ENCODE data around the gene SLC4A11. TPM values are rescaled to one million over a fixed set of nuclear protein-coding genes. Genes with fewer than 3 reads are reported as not detected.

SLC4A11 gene
- total RNA-seq, 2 experiments from 2014 or later: 0.08 to 0.60 TPM

GRCh38 chr20:3275064-3275935, 36.3 kb upstream of the SLC4A11 start:
- H3K27ac Mint-ChIP-seq: no peak overlapping the region
- ChIA-PET CTCF (no interaction called here), POLR2A (interaction anchor here (0.6 kb wide), 1 partner anchor 595 kb away, joined by 3 read pairs; no protein-coding TSS in a partner anchor)
- no peaks in the 10 kb centered on the region for H3K9me3 Mint-ChIP-seq
- no peak for ATAC-seq (ENCODE audit: poor library complexity)
- no peaks in the 10 kb centered on the region for H3K4me1 Mint-ChIP-seq (ENCODE audit: low read depth)
- no peaks in the 10 kb centered on the region for H3K27me3 ChIP-seq (ENCODE audit: control insufficient read depth in 1 of 2, insufficient read depth in 2 of 2, low read length in 2 of 2)
- no peaks in the 10 kb centered on the region for H3K27me3 Mint-ChIP-seq
- no peaks in the 10 kb centered on the region for H3K4me1 ChIP-seq (ENCODE audit: insufficient read depth, low read length)
- H3K4me3 ChIP-seq (ENCODE audit: low read length): no peak overlapping the region
- no peak overlapping the region for H3K4me3 Mint-ChIP-seq
- H3K36me3 Mint-ChIP-seq (ENCODE audit: low read depth): peaks cover 37% of the 10 kb centered on the region
- H3K27ac ChIP-seq (ENCODE audit: low read depth in 1 of 2, low read length in 2 of 2): no peak overlapping the region
- no peaks in the 10 kb centered on the region for H3K9me3 ChIP-seq (ENCODE audit: control insufficient read depth in 1 of 2, insufficient read depth in 1 of 2, low read length in 2 of 2)
- intact Hi-C loops (cut with DNase I, micrococcal nuclease): no loop called here
- peaks cover 11% of the 10 kb centered on the region for H3K36me3 ChIP-seq (ENCODE audit: insufficient read depth, low read length)
- no peak for DNase-seq
- no peak for TF ChIP-seq CTCF (IDR thresholded peaks at IDR 0.05)

GRCh38 chr20:3273371-3273770, 34.4 kb upstream of the SLC4A11 start:
- intact Hi-C loops (cut with DNase I, micrococcal nuclease): no loop called here
- H3K4me3 ChIP-seq (ENCODE audit: low read length): no peak overlapping the region
- H3K4me1 Mint-ChIP-seq (ENCODE audit: low read depth): no peaks in the 10 kb centered on the region
- H3K4me3 Mint-ChIP-seq: no peak overlapping the region
- no peaks in the 10 kb centered on the region for H3K9me3 Mint-ChIP-seq
- ATAC-seq (ENCODE audit: poor library complexity) (no peak), DNase-seq (no peak)
- ChIA-PET CTCF (no interaction called here), POLR2A (interaction anchor here (0.6 kb wide), 1 partner anchor 117 kb away, joined by 5 read pairs; no protein-coding TSS in a partner anchor)
- no peak overlapping the region for H3K27ac ChIP-seq (ENCODE audit: low read depth in 1 of 2, low read length in 2 of 2)
- no peaks in the 10 kb centered on the region for H3K27me3 Mint-ChIP-seq
- peaks cover 24% of the 10 kb centered on the region for H3K36me3 Mint-ChIP-seq (ENCODE audit: low read depth)
- H3K9me3 ChIP-seq (ENCODE audit: control insufficient read depth in 1 of 2, insufficient read depth in 1 of 2, low read length in 2 of 2): no peaks in the 10 kb centered on the region
- H3K27ac Mint-ChIP-seq: no peak overlapping the region
- H3K4me1 ChIP-seq (ENCODE audit: insufficient read depth, low read length): no peaks in the 10 kb centered on the region
- H3K27me3 ChIP-seq (ENCODE audit: control insufficient read depth in 1 of 2, insufficient read depth in 2 of 2, low read length in 2 of 2): no peaks in the 10 kb centered on the region
- peaks cover 4% of the 10 kb centered on the region for H3K36me3 ChIP-seq (ENCODE audit: insufficient read depth, low read length)
- no peak for TF ChIP-seq CTCF (IDR thresholded peaks at IDR 0.05)

GRCh38 chr20:3270051-3270450, 31.1 kb upstream of the SLC4A11 start:
- H3K36me3 Mint-ChIP-seq (ENCODE audit: low read depth): peaks cover 7% of the 10 kb centered on the region
- H3K4me1 Mint-ChIP-seq (ENCODE audit: low read depth): no peaks in the 10 kb centered on the region
- H3K4me3 Mint-ChIP-seq: no peak overlapping the region
- Histone ChIP-seq H3K27ac (ENCODE audit: low read depth in 1 of 2, low read length in 2 of 2) (no peak overlapping the region), H3K36me3 (ENCODE audit: insufficient read depth, low read length) (peaks cover 4% of the 10 kb centered on the region), H3K27me3 (ENCODE audit: control insufficient read depth in 1 of 2, insufficient read depth in 2 of 2, low read length in 2 of 2) (no peaks in the 10 kb centered on the region), H3K4me3 (ENCODE audit: low read length) (no peak overlapping the region), H3K4me1 (ENCODE audit: insufficient read depth, low read length) (no peaks in the 10 kb centered on the region), H3K9me3 (ENCODE audit: control insufficient read depth in 1 of 2, insufficient read depth in 1 of 2, low read length in 2 of 2) (no peaks in the 10 kb centered on the region)
- ATAC-seq (ENCODE audit: poor library complexity) (no peak), DNase-seq (no peak)
- ChIA-PET CTCF (no interaction called here), POLR2A (no interaction called here)
- H3K27ac Mint-ChIP-seq: no peak overlapping the region
- H3K9me3 Mint-ChIP-seq: no peaks in the 10 kb centered on the region
- intact Hi-C loops (cut with DNase I, micrococcal nuclease): no loop called here
- no peak for TF ChIP-seq CTCF (IDR thresholded peaks at IDR 0.05)
- no peaks in the 10 kb centered on the region for H3K27me3 Mint-ChIP-seq

Data from CD4-positive, alpha-beta T cell (primary cell).